Measurements from ENCODE around the gene SEBOX.

SEBOX gene

DNA sequence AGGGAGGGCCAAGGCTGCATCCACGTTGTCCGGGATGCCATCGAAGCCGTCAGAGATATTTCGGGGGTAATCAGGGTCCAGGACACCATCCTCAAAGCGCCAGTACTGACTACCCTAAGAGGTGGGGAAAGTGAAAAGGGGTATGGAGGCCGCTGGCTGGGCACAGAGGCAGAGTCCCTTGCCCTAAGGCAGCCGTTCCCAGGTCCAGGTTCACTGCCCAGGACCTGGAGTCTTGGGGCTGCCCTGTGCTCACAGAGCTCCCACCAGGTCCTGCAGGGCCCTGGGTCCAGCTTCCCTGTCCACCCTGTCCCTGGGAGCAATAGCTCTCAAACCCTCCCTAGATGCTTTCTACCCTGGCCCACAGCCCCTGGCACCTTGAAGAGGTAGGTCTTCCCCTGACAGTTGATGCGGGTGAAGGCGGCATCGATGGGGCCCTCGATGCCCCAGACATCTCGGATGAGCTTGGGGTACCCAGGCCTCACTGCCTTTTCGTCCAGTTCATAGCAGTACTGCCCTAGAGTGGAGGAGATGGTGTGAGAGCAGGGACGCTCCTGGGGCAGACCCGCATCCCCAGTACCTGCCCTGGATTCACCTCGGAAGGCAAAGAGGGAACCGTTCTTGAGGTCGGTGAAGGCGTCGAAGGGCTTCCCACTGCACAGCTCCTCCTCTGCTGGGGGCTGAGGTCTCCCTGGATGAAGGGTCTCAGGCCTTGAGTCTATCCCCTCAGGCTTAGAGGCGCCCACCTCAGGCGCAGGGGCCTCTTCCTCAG, 4.1 kb upstream of the SEBOX start:
- no peak for DNase-seq (ENCODE audit: low read depth)

DNA sequence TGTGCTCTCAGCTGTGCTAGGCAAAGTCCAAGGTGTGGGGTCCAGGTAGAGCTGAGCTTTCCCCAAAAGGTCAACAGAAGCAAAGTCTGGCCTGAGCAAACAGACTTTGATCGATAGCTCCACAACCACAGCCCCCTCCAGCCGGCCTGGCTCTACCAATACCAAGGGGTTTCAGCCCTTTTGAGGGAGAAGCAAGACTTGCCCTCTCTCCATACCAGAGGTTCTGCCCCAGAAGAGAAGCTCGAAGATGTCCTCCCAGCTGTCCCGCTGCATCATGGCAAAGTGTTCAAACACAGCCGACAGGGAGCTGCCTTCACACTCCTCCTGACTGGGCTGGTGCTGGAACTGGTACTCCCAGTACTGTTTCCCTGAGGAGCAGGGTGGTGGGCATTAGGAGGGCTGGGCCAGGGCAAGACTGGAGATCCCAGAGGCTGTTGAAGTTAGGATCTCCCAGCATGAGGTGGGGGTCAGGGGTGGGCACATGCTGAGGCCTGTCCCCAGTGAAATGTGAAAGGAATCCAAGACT, 3.4 kb upstream of the SEBOX start:
- no peak for DNase-seq (ENCODE audit: low read depth)

DNA sequence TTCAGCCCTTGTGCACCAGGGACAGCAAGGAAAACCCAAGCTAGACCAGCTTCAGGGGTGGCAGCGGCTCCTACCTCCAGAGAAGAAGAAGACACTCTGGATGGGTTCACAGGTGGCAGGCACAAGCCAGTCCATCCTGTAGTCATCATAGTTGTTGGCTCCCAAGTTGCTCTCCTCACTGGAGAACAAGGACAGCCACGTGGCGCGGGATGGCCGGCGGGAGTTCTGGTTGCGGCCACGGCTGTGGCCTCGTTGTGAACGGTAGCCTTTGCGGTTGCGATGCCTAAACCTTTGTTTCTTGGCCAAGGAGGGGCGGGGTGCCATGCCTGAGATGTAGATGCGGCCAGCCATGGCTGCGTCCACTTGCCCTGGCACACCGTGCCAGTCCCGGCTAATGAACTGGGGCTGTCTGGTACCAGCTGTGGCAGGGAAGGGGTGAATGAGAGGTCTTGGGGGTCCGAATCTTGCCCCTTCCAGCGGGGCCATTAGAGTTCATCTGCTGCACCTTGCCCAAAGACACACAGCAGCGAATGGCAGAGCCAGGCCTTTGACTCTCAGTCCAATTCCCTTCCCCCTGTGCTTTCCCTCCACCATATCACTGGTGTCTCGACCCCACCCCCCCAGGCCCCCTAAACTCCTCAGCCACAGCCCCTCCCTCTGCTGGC, 2.8 kb upstream of the SEBOX start:
- DNase-seq (ENCODE audit: low read depth): no peak

DNA sequence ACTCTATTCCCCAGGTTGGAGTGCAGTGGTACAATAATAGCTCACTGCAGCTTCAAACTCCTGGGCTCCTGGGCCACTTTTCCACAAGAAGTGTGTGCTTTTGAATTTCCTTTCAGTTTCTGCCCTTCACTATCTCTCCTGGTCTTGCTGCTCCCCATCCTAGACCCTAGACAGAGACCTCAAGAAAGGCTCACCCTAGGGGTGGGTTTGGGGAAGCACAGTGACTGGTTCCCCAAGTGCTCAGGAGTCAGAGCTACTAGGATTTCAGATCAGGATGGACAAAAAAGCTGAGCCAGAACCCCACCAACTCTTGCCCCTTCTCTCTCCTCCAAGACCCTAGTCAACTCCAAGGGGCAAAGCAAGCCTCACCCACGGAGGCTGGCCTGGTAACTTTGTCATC, 1.6 kb upstream of the SEBOX start:
- DNase-seq (ENCODE audit: low read depth): no peak

DNA sequence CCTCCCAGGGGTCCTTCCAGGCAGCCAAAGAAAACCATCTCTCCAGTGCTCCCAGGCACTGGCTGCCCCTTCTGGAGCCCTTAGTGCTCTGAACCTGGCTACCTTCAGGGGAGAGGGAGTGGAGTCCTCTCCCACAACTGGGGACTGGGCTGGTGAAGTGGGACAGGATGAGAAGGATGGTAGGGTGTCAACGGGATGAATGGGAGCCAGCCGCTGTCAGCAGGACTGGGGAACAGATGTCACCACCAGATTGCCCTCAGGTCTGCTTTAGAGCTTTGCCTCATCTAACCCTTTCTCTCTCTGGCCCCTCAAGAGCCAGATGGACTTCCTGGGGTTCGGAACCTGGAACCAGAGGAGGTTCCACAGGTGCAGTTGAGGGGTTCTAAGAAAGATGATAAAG, 488 bp upstream of the SEBOX start:
- no peak for DNase-seq (ENCODE audit: low read depth)

DNA sequence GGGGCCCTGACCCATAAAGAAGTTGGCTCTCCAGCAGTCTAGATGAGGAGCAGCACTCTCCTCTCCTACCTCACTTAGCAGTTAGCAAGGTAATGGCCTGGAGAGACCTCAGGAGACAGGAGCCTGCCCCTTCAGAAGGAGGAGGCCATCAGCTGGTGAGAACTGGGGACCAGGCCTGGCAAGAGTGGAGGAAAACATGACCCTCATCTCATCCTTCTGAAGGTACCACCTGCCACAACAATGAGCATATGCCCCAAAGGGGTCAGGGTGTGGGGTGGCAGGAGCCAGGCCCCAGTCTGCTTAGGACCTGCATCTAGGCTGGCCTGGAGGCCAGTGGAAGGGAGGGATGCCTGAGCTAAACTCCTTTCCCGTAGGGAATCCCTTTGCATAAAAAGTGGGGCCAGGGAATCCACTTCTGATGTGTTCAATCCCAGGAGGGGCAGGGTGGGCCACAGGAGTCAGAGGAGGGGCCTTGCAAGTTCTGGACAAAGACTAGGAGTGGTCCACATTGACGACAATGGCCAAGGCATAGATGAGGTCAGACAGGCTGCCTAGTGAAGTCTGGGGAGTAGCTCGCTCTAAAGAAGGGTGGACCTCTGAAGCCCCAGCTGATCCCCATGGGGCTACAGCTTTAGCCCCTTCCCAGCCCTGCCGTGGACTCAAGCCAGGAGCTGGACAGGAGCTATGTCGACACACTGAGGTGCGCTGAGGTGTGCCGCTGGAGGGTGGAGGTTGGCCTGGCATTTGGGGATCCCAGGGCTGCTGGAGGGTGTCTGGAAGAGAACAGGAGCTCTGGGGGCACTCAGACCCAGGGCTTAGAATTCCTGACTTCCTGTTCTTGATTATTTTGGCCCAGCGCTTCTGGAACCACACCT, 986 bp downstream of the SEBOX start:
- no peak for DNase-seq (ENCODE audit: low read depth)

DNA sequence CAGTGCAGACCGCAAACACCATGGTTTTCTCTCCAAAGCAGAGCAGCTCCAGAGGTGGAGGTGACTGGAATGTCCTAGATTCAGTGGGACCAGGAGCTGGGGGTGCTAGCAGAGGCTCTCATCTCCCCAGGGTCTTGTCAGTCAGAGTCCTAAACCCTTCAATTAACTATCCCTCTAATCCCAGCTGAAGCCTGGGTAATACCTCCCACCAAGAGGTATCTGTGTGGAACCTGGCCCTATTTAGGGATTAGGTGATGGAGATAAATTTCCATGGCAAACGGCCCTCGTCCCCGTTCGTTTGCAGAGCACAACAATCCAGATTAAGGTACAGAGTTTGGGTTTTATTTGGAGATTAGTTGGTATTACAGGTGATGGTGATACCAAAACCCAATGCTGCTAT, 1.8 kb downstream of the SEBOX start:
- DNase-seq (ENCODE audit: low read depth): no peak

DNA sequence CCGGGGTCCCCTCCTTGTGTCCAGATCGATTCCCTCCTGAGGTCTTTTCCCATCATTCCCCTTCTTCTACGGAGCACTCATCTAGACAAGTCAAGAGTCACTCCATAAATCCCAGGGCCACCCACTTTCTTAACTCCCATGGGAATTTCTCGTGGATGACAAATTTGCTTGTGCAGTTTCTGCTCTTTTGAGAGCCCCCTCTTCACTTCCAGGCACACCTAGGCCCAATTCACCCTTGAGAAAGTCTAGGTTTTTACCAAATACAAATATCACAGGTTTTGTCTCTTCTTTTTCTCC, 7.2 kb downstream of the SEBOX start:
- DNase-seq (ENCODE audit: low read depth): no peak

DNA sequence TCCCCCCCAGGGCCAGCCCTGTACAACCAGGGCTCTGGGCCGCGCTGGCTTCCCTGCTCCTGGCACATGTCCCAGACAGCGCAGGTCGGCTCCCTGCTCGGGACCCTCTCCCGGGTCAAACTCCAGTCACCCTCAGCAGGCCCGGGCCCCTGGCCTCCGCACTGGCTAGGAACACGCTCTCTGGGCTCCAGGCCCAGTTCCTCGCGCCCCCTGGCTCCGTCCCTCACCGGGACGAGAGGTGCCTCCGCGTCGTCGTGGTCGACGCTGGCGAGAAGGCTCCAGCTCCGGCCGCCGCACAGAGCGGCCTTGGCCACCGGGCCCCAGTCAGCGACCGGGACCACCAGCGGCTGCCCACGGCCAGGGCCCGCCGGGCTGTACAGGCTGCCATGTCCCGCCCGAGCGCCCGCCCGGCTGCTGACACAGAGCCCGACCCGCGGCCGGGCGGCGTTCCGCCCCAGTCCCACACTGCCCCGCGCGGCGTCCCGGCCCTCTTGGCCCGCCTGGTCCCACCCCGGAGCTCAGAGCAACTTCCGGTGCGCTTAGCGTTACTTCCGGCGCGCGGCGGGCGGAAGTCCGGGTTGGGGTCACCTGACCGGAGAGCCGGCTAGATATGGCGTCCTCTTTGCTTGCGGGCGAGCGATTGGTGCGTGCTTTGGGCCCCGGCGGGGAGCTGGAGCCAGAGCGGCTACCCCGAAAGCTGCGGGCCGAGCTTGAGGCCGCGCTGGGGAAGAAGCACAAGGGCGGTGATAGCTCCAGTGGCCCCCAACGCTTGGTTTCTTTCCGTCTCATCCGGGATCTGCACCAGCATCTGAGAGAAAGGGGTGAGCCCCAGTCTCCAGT, 7.7 kb downstream of the SEBOX start, which contains the start of gene POLDIP2:
Gene POLDIP2, minus strand, starts transcription at position 467 of the 840 bp plus-strand sequence. Its CDS starts 79 bp downstream, at position 388.
- peak; percentile 95 for DNase-seq (ENCODE audit: low read depth)

DNA sequence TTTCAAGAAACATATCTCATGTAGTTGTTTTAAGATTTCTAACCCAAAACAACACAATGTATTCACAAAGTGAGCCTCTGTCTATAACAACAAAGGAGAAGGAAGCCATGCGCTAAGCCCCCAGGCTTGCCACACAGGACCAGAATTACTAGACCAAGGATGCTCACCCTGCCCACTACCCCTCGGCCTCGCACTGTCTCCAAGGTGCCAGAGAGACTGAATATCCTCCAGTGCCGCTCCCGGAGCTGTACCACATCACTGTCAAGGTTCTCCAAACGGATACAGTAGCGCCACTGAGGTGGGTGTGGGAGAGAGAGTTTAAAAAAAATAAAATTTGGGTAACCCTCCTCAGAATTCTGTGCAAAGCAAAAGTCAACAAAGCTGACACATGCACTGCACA, 14.7 kb downstream of the SEBOX start:
- no peak for DNase-seq (ENCODE audit: low read depth)

DNA sequence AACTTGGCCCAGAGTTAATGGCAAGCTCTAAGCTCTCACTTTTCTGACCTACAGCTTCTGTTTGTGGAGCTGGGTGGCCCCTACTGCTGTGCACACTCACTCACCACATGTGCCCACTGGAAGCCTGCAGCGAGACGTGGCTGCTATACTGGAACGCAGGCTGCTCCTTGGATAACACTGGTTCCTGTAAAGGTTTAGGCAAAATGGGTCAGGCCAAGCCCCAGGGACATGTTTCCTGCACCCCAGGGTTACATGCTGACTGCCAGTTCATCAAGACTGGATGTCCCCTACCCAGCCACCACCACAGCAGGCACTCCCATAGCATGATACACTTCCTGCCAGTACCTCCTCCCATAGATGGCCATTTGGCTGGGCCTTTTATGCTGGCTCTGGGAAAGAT, 16.0 kb downstream of the SEBOX start:
- DNase-seq (ENCODE audit: low read depth): no peak

DNA sequence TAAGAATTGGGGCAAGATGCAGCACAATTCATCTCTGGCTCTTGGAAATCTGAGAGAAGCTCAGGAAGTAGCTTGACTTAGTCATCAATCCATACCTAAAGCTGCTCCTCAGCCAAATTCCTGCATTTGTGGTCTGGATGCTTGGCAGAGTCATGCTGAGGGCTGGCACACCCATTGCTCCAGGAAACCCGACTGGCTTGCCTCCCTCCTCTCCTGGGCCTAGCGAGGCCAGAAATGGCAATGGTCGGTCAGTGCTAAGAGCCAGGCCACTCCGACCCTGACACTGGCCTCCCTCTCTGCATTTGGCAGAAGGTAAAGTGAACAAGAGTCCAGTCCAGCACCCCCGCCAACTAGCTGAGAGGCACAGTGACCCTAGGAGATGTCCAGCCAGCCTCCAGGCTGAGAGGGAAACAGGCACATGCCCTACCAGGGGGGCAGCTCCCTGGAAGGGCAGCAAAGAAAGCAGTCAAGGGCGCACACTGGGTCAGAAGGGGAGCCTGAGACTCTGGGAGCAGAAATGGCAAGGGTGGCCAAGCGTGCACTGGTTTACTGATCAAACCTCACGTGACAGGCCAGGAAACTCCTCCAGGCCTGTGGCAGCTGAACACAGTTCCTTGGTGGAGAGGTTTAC, 17.6 kb downstream of the SEBOX start:
- DNase-seq (ENCODE audit: low read depth): no peak

DNA sequence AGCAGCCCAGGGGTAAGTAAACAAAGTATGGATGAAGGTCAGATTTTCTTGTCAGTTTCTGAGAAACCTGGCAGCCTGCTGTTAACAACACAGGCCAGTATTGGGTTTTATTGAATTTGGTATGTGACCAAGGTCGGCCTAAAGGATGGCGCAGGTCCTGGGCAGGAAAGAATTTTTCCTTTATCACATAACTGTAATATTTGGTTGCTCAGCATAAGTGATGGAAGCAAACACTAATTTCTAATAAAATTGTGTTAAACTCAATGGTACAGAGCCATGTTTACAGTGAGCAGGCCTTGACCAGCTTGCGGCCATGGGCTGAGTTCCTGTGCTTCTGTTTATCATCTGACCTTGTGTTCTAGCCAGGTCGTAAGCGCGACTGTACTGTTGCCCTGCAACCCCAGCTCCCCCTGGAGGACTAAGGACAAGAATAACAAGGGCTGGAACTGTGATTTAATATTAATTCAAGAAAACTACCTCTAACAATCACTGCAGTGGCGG, 18.2 kb downstream of the SEBOX start:
- DNase-seq (ENCODE audit: low read depth): no peak

DNA sequence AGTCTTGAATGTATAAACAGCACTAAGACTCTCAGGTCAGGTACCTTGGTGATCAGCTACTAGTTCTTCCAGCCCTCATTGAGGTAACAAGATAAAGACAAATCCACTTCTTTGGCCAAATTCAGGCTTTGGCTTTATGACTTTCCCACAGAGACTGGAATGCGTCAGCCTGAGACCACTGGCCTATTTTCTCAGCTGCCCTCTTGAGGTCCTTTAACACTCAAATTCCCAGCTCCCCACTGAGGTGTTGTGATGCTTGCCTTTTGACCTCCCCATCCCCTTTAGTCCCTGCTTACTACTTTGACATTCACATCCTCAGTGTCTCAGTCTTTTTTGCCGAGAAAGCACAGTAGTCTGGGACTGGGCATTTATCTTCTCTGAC, 18.8 kb downstream of the SEBOX start:
- no peak for DNase-seq (ENCODE audit: low read depth)

DNA sequence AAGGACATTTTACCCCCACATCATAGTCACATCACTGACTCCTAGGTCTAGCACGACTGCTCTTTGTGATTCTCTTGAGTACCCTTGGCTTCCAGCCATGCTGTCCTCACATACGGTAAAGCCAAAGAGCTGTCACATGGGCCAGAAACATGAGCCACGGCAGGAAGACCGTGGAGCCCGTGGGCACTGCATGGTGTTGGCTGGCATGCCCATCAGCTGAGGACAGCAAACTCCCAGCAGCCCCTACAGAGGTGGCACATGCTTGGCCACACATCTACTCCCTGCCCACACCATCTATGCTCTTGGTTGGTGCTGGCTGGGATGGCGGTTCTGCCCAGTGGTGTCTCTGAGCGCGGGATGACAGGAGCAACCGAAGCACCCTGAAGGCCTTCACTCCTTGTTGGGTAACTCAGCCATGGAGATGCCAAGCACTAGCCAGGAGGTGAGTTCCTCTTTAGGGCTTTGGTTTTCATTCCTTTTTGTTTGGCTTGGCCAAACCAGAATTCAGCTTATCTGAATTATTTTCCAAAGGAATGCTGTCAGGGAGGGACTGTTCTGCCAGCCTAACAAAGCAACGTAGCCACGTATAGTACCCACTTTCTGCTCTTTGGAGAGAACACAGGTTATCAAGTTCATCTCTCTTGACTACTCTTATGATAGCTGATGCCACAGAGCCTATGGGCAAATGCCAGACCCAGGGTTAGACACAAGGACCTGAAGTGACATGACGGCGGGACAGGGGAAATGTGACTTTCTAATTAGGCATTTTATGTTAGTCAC, 19.4 kb downstream of the SEBOX start:
- DNase-seq (ENCODE audit: low read depth): no peak

DNA sequence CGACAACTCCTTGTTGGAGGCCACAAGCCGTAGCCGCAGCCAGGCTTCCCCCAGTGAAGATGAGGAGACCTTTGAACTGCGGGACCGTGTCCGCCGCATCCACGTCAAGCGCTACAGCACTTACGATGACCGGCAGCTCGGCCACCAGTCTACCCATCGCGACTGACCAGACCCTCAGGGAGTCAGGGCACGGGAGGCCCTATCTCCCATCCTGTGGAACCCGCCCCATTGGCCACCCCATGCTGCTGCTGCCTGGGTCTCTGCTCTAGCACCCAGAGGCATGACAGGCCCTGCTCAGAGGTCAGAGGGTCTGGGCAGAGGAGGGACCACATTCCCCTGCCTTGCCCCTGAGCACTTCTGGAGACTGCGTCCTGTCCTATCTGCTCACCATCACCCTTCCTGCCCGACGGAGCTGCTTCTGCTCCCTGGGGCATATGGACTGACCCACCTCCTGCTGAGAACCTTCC, 20.5 kb downstream of the SEBOX start:
- DNase-seq (ENCODE audit: low read depth): no peak

DNA sequence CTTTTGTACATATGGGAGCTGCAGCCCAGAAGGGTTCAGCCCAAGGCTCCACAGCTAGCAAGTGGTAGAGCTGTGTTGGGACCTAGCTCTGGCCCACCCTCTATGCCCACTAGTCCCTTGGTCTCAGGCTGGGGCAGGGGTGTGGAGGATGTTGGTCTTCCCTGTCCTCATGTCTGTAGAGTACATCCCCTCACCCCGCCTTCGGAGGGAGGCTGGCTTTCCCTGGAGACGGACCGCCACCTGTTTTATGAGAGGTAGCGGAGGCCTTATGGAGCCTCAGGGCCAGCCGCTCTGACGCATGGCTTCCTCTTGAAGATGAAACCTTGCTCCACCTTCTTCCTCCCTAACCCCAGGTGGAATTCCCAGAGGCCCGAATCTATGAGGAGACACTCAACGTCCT, 21.0 kb downstream of the SEBOX start:
- no peak for DNase-seq (ENCODE audit: low read depth)

DNA sequence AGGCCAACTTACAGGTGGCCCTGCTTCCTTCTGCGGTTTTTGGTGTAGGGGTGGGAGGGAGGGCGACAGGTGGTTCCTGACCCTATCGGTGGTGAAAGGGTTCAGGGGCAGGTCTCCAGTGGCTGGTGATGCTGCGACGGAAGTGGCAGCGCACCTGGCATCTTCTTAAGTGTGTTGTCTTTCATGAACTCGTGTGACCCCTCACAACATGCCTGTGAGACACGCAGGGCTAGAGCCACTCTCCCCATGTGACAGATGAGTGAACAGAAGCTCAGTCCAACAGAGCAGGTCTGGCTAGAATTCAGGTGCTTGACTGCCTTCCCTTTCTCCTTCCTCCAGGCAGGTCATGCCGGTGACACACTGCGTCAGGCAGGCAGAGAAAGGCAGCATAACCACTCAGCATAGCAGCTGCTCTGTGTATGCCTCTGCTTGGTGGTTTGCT, 21.5 kb downstream of the SEBOX start:
- DNase-seq (ENCODE audit: low read depth): no peak

DNA sequence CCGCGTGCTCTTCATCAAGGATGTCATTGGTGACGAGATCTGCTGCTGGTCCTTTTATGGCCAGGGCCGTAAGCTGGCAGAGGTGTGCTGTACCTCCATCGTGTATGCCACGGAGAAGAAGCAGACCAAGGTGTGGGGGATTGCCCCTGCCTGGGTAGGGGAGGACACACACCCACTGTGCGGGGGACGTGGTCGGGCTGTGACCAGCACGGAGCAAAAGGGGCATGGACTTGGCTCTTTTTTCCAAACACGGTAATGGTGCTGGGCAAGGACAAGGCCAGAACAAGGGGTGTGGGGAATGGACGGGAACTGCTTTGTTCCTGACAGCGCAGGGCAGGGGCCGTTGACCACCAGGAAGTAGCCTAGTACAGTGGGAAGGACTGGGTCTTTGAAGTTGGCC, 22.7 kb downstream of the SEBOX start:
- no peak for DNase-seq (ENCODE audit: low read depth)

DNA sequence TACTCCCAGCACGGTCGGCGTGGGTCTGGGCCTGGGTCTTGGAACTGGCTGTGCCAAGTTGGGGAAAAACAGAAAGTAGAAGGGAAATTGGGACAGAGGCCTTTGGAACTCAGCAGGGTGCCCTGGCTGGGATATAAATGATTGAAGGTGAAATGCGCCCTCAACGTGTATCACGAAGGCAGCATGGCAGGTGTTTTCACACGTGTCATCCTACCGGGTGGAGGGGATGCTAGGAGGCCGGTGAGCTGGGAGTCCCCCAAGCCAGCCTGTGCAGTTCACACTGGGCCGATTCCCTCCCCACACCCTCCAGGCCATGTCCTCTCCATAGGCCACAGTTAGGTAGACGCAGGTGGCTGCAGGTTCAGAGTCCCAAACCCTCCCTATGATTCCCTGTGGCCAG, 23.5 kb downstream of the SEBOX start:
- DNase-seq (ENCODE audit: low read depth): no peak
